Measurements from ENCODE around the gene AFM. TPM values are rescaled to one million over a fixed set of nuclear protein-coding genes. Genes with fewer than 3 reads are reported as not detected.

The AFM gene, protein sequence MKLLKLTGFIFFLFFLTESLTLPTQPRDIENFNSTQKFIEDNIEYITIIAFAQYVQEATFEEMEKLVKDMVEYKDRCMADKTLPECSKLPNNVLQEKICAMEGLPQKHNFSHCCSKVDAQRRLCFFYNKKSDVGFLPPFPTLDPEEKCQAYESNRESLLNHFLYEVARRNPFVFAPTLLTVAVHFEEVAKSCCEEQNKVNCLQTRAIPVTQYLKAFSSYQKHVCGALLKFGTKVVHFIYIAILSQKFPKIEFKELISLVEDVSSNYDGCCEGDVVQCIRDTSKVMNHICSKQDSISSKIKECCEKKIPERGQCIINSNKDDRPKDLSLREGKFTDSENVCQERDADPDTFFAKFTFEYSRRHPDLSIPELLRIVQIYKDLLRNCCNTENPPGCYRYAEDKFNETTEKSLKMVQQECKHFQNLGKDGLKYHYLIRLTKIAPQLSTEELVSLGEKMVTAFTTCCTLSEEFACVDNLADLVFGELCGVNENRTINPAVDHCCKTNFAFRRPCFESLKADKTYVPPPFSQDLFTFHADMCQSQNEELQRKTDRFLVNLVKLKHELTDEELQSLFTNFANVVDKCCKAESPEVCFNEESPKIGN
- total RNA-seq = not detected in 3 replicates
- long read RNA-seq = 0 reads

- no peaks in the 10 kb centered on the region for H3K9me3 Mint-ChIP-seq (ENCODE audit: low read depth)
- H3K4me1 Mint-ChIP-seq (ENCODE audit: low read depth) = no peaks in the 10 kb centered on the region
- H3K27ac Mint-ChIP-seq (ENCODE audit: unreplicated experiment) = no peak within 1 kb of the TSS
- H3K27me3 Mint-ChIP-seq (ENCODE audit: low read depth) = peaks cover 21% of the 10 kb centered on the region
- H3K36me3 Mint-ChIP-seq (ENCODE audit: low read depth) = no peaks in the 10 kb centered on the region
- TF ChIP-seq CTCF (IDR thresholded peaks at IDR 0.05) = no peak
- no peak within 1 kb of the TSS for H3K4me3 Mint-ChIP-seq (ENCODE audit: unreplicated experiment)
- no peak for DNase-seq (ENCODE audit: low spot score)
These were observed at the start of gene AFM for GRCh38 chr4:73481358-73481757. Gene AFM (plus strand): TSS chr4:73481745. CDS start chr4:73481776, 31 bp downstream.

DNA sequence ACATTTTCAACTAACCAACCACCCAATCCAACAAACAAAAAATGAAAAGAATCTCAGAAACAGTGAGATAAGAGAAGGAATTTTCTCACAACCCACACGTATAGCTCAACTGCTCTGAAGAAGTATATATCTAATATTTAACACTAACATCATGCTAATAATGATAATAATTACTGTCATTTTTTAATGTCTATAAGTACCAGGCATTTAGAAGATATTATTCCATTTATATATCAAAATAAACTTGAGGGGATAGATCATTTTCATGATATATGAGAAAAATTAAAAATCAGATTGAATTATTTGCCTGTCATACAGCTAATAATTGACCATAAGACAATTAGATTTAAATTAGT lies 49.8 kb upstream of the AFM start:
- no peak overlapping the region for H3K27ac Mint-ChIP-seq (ENCODE audit: unreplicated experiment)
- H3K27me3 Mint-ChIP-seq (ENCODE audit: low read depth) = peaks cover 34% of the 10 kb centered on the region
- no peaks in the 10 kb centered on the region for H3K9me3 Mint-ChIP-seq (ENCODE audit: low read depth)
- TF ChIP-seq CTCF (IDR thresholded peaks at IDR 0.05) = no peak
- no peaks in the 10 kb centered on the region for H3K36me3 Mint-ChIP-seq (ENCODE audit: low read depth)
- H3K4me3 Mint-ChIP-seq (ENCODE audit: unreplicated experiment) = no peak overlapping the region
- DNase-seq (ENCODE audit: low spot score) = no peak
- no peaks in the 10 kb centered on the region for H3K4me1 Mint-ChIP-seq (ENCODE audit: low read depth)

- H3K4me3 Mint-ChIP-seq (ENCODE audit: unreplicated experiment) = no peak overlapping the region
These were observed 49.2 kb upstream of the AFM start for GRCh38 chr4:73432169-73433000.

DNA sequence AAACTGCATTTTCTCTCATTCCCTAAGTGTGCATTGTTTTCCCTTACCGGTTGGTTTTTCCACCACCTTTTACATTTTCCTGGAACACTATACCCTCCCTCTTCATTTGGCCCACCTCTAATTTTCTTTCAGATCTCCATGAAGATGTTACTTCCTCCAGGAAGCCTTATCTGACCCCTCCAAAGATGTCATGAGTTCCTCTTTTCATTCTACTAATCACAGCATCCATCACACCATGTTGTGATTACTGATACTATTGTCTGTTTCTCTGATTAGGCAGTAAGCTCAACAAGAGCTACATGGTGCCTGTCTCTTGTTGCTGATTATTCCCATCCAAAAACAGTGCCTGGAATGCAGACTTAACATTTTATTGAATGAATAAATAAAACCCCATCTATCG lies 48.4 kb upstream of the AFM start:
- TF ChIP-seq CTCF (IDR thresholded peaks at IDR 0.05) = no peak
- no peak overlapping the region for H3K27ac Mint-ChIP-seq (ENCODE audit: unreplicated experiment)
- H3K36me3 Mint-ChIP-seq (ENCODE audit: low read depth) = no peaks in the 10 kb centered on the region
- peaks cover 40% of the 10 kb centered on the region for H3K27me3 Mint-ChIP-seq (ENCODE audit: low read depth)
- no peaks in the 10 kb centered on the region for H3K4me1 Mint-ChIP-seq (ENCODE audit: low read depth)
- H3K9me3 Mint-ChIP-seq (ENCODE audit: low read depth) = no peaks in the 10 kb centered on the region
- H3K4me3 Mint-ChIP-seq (ENCODE audit: unreplicated experiment) = no peak overlapping the region
- DNase-seq (ENCODE audit: low spot score) = no peak

More at GRCh38 chr4:73432169-73433000, 49.2 kb upstream of the AFM start:
- H3K27ac Mint-ChIP-seq (ENCODE audit: unreplicated experiment) = no peak overlapping the region
- DNase-seq (ENCODE audit: low spot score) = no peak
- no peaks in the 10 kb centered on the region for H3K4me1 Mint-ChIP-seq (ENCODE audit: low read depth)
- TF ChIP-seq CTCF (IDR thresholded peaks at IDR 0.05) = no peak
- H3K36me3 Mint-ChIP-seq (ENCODE audit: low read depth) = no peaks in the 10 kb centered on the region
- H3K9me3 Mint-ChIP-seq (ENCODE audit: low read depth) = no peaks in the 10 kb centered on the region
- H3K27me3 Mint-ChIP-seq (ENCODE audit: low read depth) = peaks cover 39% of the 10 kb centered on the region

DNA sequence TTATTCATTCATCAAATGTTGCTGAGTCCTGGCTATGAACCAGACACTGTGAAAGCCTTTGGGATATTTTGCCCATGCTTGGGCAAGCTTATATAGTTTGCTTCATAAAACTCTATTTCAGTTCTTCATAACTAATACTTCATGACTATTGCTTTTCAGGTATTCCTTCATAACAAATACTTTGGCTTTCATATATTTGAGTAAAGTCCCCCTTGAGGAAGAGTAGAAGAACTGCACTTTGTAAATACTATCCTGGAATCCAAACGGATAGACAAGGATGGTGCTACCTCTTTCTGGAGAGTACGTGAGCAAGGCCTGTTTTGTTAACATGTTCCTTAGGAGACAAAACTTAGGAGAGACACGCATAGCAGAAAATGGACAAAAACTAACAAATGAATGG lies 47.2 kb upstream of the AFM start:
- no peaks in the 10 kb centered on the region for H3K36me3 Mint-ChIP-seq (ENCODE audit: low read depth)
- DNase-seq (ENCODE audit: low spot score) = no peak
- no peak overlapping the region for H3K27ac Mint-ChIP-seq (ENCODE audit: unreplicated experiment)
- no peak overlapping the region for H3K4me3 Mint-ChIP-seq (ENCODE audit: unreplicated experiment)
- H3K4me1 Mint-ChIP-seq (ENCODE audit: low read depth) = no peaks in the 10 kb centered on the region
- no peaks in the 10 kb centered on the region for H3K9me3 Mint-ChIP-seq (ENCODE audit: low read depth)
- H3K27me3 Mint-ChIP-seq (ENCODE audit: low read depth) = peaks cover 44% of the 10 kb centered on the region
- TF ChIP-seq CTCF (IDR thresholded peaks at IDR 0.05) = peak; percentile 77

Data from chondrocyte (in vitro differentiated cells).